ENCODE measurements around the gene ETS2.

The ETS2 gene

GRCh38 chr21:38802050-38803026, 3.4 kb upstream of the ETS2 start:
- no peak for DNase-seq

- no peak for DNase-seq
Measured at GRCh38 chr21:38803075-38803660, 2.6 kb upstream of the ETS2 start.

GRCh38 chr21:38804030-38804788, 1.5 kb upstream of the ETS2 start:
- no peak for DNase-seq

GRCh38 chr21:38804789-38805327, 871 bp upstream of the ETS2 start:
- no peak for DNase-seq

- DNase-seq: peak in 2 of 4 experiments; percentile 8 to 19
Measured at GRCh38 chr21:38806153-38806941, 618 bp downstream of the ETS2 start.

- no peak for DNase-seq
Measured at GRCh38 chr21:38806942-38807284, 1.2 kb downstream of the ETS2 start.

- no peak for DNase-seq
Measured at GRCh38 chr21:38807441-38807871, 1.7 kb downstream of the ETS2 start.

- no peak for DNase-seq
Measured at GRCh38 chr21:38807986-38808385, 2.3 kb downstream of the ETS2 start.

- no peak for DNase-seq
Measured at GRCh38 chr21:38809198-38809878, 3.6 kb downstream of the ETS2 start.

GRCh38 chr21:38810034-38810825, 4.5 kb downstream of the ETS2 start:
- DNase-seq: no peak

- DNase-seq: no peak
Measured at GRCh38 chr21:38810826-38811164, 5.1 kb downstream of the ETS2 start.

GRCh38 chr21:38811257-38811656, 5.5 kb downstream of the ETS2 start:
- no peak for DNase-seq

- DNase-seq: no peak
Measured at GRCh38 chr21:38813143-38813542, 7.4 kb downstream of the ETS2 start.

GRCh38 chr21:38813547-38813946, 7.8 kb downstream of the ETS2 start:
- no peak for DNase-seq

- DNase-seq: no peak
Measured at GRCh38 chr21:38814126-38815059, 8.7 kb downstream of the ETS2 start.

- no peak for DNase-seq
Measured at GRCh38 chr21:38815060-38815405, 9.3 kb downstream of the ETS2 start.

- no peak for DNase-seq
Measured at GRCh38 chr21:38816400-38816977, 10.8 kb downstream of the ETS2 start.

GRCh38 chr21:38817371-38818324, 11.9 kb downstream of the ETS2 start:
- no peak for DNase-seq

All from activated naive CD4-positive, alpha-beta T cell (primary cell).